ENCODE results near the gene KCNK7.

DNA sequence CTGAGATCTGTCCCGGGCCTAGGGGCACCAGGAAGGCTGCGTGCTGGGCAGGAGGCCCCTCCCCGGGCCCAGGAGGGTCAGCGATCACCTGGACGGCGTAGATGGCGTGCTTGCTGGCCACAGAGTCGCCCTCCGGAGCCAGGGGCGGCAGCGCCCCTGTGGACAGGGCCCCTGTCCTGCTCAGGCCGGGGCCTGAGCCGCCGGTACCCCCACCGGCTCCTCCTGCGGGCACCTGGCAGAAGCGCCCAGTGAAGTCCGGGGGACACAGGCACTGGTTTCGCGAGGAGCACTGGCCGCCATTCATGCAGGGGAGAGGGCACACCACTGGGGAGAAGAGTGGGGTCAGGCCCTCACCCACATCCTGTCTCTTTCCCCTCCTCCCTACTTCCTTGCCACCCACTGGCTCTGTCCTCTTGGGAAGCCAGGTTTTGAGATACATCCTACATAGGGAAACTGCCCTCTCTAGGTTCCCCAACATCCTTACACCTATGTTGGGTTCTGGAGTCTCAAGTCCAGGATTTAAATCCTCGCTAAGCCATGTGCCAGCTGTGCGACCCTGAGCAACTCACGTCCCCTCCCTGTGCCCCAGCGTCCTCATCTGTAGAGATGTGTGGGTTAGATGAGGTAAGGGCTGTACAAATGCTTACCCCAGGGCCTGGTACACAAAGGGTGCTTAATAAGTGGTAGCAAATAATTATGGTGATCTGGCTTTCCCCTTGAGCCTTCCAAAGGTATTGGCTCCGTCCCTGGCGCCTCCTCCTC lies 41.4 kb downstream of the KCNK7 start:
- TF ChIP-seq, protein P1, sequence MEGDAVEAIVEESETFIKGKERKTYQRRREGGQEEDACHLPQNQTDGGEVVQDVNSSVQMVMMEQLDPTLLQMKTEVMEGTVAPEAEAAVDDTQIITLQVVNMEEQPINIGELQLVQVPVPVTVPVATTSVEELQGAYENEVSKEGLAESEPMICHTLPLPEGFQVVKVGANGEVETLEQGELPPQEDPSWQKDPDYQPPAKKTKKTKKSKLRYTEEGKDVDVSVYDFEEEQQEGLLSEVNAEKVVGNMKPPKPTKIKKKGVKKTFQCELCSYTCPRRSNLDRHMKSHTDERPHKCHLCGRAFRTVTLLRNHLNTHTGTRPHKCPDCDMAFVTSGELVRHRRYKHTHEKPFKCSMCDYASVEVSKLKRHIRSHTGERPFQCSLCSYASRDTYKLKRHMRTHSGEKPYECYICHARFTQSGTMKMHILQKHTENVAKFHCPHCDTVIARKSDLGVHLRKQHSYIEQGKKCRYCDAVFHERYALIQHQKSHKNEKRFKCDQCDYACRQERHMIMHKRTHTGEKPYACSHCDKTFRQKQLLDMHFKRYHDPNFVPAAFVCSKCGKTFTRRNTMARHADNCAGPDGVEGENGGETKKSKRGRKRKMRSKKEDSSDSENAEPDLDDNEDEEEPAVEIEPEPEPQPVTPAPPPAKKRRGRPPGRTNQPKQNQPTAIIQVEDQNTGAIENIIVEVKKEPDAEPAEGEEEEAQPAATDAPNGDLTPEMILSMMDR (IDR thresholded peaks at IDR 0.05): no peak
- TF ChIP-seq POLR2A (IDR thresholded peaks at IDR 0.05) (no peak), EP300 (IDR thresholded peaks at IDR 0.05) (no peak)
